Cortex of kidney (tissue), 1 donor: ENCODE measurements around the gene PALLD.

Experiments
- DNase-seq: peaks from one replicate; lab custom pipeline; 2025; lab: John Stamatoyannopoulos, UW

Gene PALLD

GRCh38 chr4:168592676-168593075 lies 95.8 kb downstream of the PALLD start:
- no peak for DNase-seq

GRCh38 chr4:168593399-168593798 lies 96.5 kb downstream of the PALLD start:
- DNase-seq = no peak

- DNase-seq = no peak
Measured at GRCh38 chr4:168594121-168594520, 97.3 kb downstream of the PALLD start.

- no peak for DNase-seq
Measured at GRCh38 chr4:168598191-168598590, 101.3 kb downstream of the PALLD start.

GRCh38 chr4:168600796-168601583 lies 104.1 kb downstream of the PALLD start:
- no peak for DNase-seq

GRCh38 chr4:168601899-168602298 lies 105.0 kb downstream of the PALLD start:
- no peak for DNase-seq

- DNase-seq = no peak
Measured at GRCh38 chr4:168604496-168605373, 107.9 kb downstream of the PALLD start.

- no peak for DNase-seq
Measured at GRCh38 chr4:168605411-168605810, 108.6 kb downstream of the PALLD start.

- no peak for DNase-seq
Measured at GRCh38 chr4:168607215-168607614, 110.4 kb downstream of the PALLD start.

- no peak for DNase-seq
Measured at GRCh38 chr4:168608771-168609170, 111.9 kb downstream of the PALLD start.

GRCh38 chr4:168609369-168609768 lies 112.5 kb downstream of the PALLD start:
- no peak for DNase-seq

- no peak for DNase-seq
Measured at GRCh38 chr4:168610911-168611530, 114.2 kb downstream of the PALLD start.

GRCh38 chr4:168612450-168613135 lies 115.7 kb downstream of the PALLD start:
- no peak for DNase-seq

- DNase-seq = no peak
Measured at GRCh38 chr4:168613869-168614268, 117.0 kb downstream of the PALLD start.

GRCh38 chr4:168614281-168615057 lies 117.6 kb downstream of the PALLD start:
- DNase-seq = no peak

- DNase-seq = no peak
Measured at GRCh38 chr4:168615294-168616065, 118.6 kb downstream of the PALLD start.

GRCh38 chr4:168618577-168619265 lies 121.9 kb downstream of the PALLD start:
- no peak for DNase-seq

GRCh38 chr4:168619266-168619631 lies 122.4 kb downstream of the PALLD start:
- DNase-seq = no peak

GRCh38 chr4:168621806-168622589 lies 125.1 kb downstream of the PALLD start:
- DNase-seq = no peak
